ENCODE data around the gene FAM180A.

The FAM180A gene

GRCh38 chr7:135771051-135771450, 22.4 kb upstream of the FAM180A start:
- DNase-seq, result no peak

GRCh38 chr7:135770139-135770710, 21.6 kb upstream of the FAM180A start:
- DNase-seq, result no peak

GRCh38 chr7:135769005-135769802, 20.6 kb upstream of the FAM180A start:
- no peak for DNase-seq

GRCh38 chr7:135768467-135768866, 19.9 kb upstream of the FAM180A start:
- DNase-seq, result no peak

- no peak for DNase-seq
Observed at GRCh38 chr7:135768064-135768463, 19.5 kb upstream of the FAM180A start.

GRCh38 chr7:135763261-135763660, 14.6 kb upstream of the FAM180A start:
- no peak for DNase-seq

- no peak for DNase-seq
Observed at GRCh38 chr7:135761751-135762488, 13.3 kb upstream of the FAM180A start.

- no peak for DNase-seq
Observed at GRCh38 chr7:135759532-135759931, 10.9 kb upstream of the FAM180A start.

GRCh38 chr7:135758531-135758932, 9.9 kb upstream of the FAM180A start:
- no peak for DNase-seq

GRCh38 chr7:135757719-135758411, 9.3 kb upstream of the FAM180A start:
- DNase-seq, result no peak

- no peak for DNase-seq
Observed at GRCh38 chr7:135756191-135756590, 7.6 kb upstream of the FAM180A start.

- DNase-seq, result no peak
Observed at GRCh38 chr7:135755351-135755753, 6.7 kb upstream of the FAM180A start.

- no peak for DNase-seq
Observed at GRCh38 chr7:135753616-135754413, 5.2 kb upstream of the FAM180A start.

GRCh38 chr7:135747366-135747765, 1.2 kb downstream of the FAM180A start:
- no peak for DNase-seq

- DNase-seq, result no peak
Observed at GRCh38 chr7:135745703-135746312, 2.8 kb downstream of the FAM180A start.

- no peak for DNase-seq
Observed at GRCh38 chr7:135744938-135745702, 3.5 kb downstream of the FAM180A start.

- DNase-seq, result no peak
Observed at GRCh38 chr7:135743907-135744731, 4.5 kb downstream of the FAM180A start.

- DNase-seq, result no peak
Observed at GRCh38 chr7:135742371-135742770, 6.2 kb downstream of the FAM180A start.

GRCh38 chr7:135741905-135742304, 6.7 kb downstream of the FAM180A start:
- DNase-seq, result no peak

GRCh38 chr7:135740889-135741288, 7.7 kb downstream of the FAM180A start:
- no peak for DNase-seq

All from stimulated activated naive CD4-positive, alpha-beta T cell (primary cell).